ENCODE results near the gene FDX2. TPM values are rescaled to one million over a fixed set of nuclear protein-coding genes. Genes with fewer than 3 reads are reported as not detected.

Gene FDX2
- total and polyA plus RNA-seq, 2 donors (not counting 1 experiment from before 2014, with no cell fraction given): 13.9 to 21.5 TPM

DNA sequence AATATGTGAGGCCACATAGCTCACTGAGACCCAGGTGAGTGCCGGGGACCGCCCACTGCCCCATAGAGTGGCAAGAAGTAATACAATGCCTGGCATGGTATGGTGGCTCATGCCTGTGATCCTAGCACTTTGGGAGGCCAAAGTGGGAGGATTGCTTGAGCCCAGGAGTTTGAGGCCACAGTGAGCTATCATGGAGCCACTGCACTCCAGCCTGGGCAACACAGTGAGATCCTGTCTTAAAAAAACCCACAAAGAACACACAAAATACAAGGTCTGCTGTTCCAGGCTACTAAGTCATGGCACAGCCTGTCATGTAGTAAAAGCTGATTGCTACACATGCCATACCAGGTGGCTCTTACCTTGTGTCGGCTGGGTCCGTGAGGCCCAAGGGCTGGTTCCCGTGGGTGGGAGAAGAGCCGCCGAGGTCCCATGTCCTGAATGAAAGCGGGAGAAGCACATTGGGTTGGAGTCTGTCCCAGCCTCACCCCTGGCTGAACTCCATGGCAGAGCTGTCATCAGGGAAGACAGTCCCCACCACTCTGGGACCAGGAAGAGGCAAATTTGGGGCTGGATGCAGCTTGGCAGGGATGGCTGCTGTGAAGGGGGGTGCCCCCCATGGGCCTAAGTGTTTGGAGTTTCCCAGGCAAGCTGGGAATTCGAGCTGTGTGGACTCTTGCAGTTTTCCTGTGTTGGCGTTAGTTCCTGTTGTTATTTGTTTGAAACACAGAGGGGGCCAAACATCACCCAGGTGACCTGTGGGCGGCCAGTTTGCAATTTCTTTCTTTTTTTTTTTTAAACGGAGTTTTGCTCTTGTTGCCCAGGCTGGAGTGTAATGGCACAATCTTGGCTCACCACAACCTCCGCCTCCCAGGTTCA, 3.2 kb upstream of the FDX2 start:
- DNase-seq: no peak
- peaks cover 22% of the 10 kb centered on the region for H4K20me1 ChIP-seq (ENCODE audit: control insufficient read depth, insufficient read depth, low read length, poor library complexity, severe bottlenecking)
- H3K36me3 ChIP-seq (replicated peaks in 1 of 2; ENCODE audit: control extremely low read depth in 1 of 2, control insufficient read depth in 1 of 2, extremely low read depth in 1 of 2, insufficient read depth in 2 of 2, low read length in 1 of 2): peaks cover 0 to 46% of the 10 kb centered on the region in 2 experiments
- H3K4me1 ChIP-seq (ENCODE audit: control insufficient read depth in 2 of 2, insufficient read depth in 2 of 2, low read length in 2 of 2): peaks cover 6 to 20% of the 10 kb centered on the region in 2 donors
- ChIA-PET CTCF (no interaction called here), POLR2A (interaction anchor here (0.5 to 0.6 kb wide), 3 partner anchors 15 to 91 kb away, joined by 3 to 5 read pairs (median 3); no protein-coding TSS in a partner anchor)
- H3K79me2 ChIP-seq (ENCODE audit: control insufficient read depth, insufficient read depth, low read length): peaks cover 10% of the 10 kb centered on the region
- H3K9ac ChIP-seq (ENCODE audit: low read length): no peak overlapping the region
- no peaks in the 10 kb centered on the region for H3K27me3 Mint-ChIP-seq
- no peak for ATAC-seq (ENCODE audit: low read depth)
- H3K9me3 Mint-ChIP-seq (ENCODE audit: insufficient read depth): no peaks in the 10 kb centered on the region
- no peak overlapping the region for H3K27ac ChIP-seq (ENCODE audit: low read length in 2 of 2)
- H3K9me3 ChIP-seq (ENCODE audit: control extremely low read depth in 1 of 3, control insufficient read depth in 2 of 3, insufficient read depth in 1 of 3, low read length in 2 of 3): no peaks in the 10 kb centered on the region
- peaks cover 14% of the 10 kb centered on the region for H3K4me1 Mint-ChIP-seq
- H3K27ac Mint-ChIP-seq: no peak overlapping the region
- no peak overlapping the region for H3K4me2 ChIP-seq (replicated peaks; ENCODE audit: low read depth, low read length, poor library complexity, severe bottlenecking)
- no peak overlapping the region for H3K4me3 Mint-ChIP-seq
- TF ChIP-seq, protein P1, sequence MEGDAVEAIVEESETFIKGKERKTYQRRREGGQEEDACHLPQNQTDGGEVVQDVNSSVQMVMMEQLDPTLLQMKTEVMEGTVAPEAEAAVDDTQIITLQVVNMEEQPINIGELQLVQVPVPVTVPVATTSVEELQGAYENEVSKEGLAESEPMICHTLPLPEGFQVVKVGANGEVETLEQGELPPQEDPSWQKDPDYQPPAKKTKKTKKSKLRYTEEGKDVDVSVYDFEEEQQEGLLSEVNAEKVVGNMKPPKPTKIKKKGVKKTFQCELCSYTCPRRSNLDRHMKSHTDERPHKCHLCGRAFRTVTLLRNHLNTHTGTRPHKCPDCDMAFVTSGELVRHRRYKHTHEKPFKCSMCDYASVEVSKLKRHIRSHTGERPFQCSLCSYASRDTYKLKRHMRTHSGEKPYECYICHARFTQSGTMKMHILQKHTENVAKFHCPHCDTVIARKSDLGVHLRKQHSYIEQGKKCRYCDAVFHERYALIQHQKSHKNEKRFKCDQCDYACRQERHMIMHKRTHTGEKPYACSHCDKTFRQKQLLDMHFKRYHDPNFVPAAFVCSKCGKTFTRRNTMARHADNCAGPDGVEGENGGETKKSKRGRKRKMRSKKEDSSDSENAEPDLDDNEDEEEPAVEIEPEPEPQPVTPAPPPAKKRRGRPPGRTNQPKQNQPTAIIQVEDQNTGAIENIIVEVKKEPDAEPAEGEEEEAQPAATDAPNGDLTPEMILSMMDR (IDR thresholded peaks at IDR 0.05): no peak
- TF ChIP-seq EZH2 (IDR thresholded peaks at IDR 0.05; ENCODE audit: borderline replicate concordance, insufficient read depth, low read depth, low read length, poor library complexity, severe bottlenecking): no peak
- no peak overlapping the region for H2AFZ ChIP-seq (ENCODE audit: insufficient read depth, low read depth, low read length, poor library complexity, severe bottlenecking)
- 92% methylated on average over 9 of the region's 13 CpGs for WGBS (ENCODE audit: insufficient coverage)
- H3K27me3 ChIP-seq (replicated peaks in 1 of 4; ENCODE audit: control extremely low read depth in 1 of 4, control insufficient read depth in 3 of 4, insufficient read depth in 4 of 4, low read length in 3 of 4): no peaks in the 10 kb centered on the region
- H3K4me3 ChIP-seq (ENCODE audit: control extremely low read depth in 1 of 5, extremely low read depth in 1 of 5, insufficient read depth in 1 of 5, low read depth in 2 of 5, low read length in 4 of 5): no peak overlapping the region
- intact Hi-C loops (cut with micrococcal nuclease): no loop called here

DNA sequence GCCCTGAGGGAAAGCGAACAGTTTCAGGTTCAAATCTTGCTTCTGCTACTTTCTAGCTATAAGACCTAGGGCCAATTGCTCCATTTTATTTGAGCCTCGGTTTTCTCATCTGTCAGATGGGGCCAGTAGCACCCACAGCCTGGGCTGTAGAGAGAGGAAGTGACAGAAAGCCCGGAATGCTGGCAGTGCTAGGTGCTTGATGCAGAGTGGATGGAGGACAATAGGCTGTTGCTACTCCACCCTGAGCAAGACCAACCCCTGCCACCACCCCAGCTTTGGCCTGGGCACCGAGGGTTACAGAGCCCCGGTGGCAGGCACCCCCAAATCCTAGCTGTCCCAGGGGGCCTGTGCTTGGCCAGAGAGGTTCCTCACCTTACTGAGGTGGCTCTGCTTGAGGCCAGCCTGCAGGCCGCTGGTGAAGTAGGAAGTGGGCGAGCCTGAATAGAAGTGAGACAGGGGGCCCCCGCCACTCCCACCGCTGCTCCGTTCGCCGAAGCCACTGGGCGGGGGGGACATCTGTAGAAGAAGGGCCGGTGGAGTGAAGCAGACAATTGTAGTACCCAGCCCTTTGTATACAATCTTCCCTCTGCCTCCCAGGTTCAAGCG, 2.1 kb upstream of the FDX2 start:
- no peaks in the 10 kb centered on the region for H3K9me3 Mint-ChIP-seq (ENCODE audit: insufficient read depth)
- ChIA-PET POLR2A (interaction anchor here (0.6 kb wide), 1 partner anchor 16 kb away, joined by 3 read pairs; no protein-coding TSS in a partner anchor), CTCF (no interaction called here)
- H2AFZ ChIP-seq (ENCODE audit: insufficient read depth, low read depth, low read length, poor library complexity, severe bottlenecking): no peak overlapping the region
- peaks cover 3% of the 10 kb centered on the region for H3K79me2 ChIP-seq (ENCODE audit: control insufficient read depth, insufficient read depth, low read length)
- intact Hi-C loops (cut with micrococcal nuclease): no loop called here
- no peak overlapping the region for H3K4me3 ChIP-seq (ENCODE audit: control extremely low read depth in 1 of 5, extremely low read depth in 1 of 5, insufficient read depth in 1 of 5, low read depth in 2 of 5, low read length in 4 of 5)
- H3K4me1 Mint-ChIP-seq: peaks cover 14% of the 10 kb centered on the region
- DNase-seq (no peak), ATAC-seq (ENCODE audit: low read depth) (no peak)
- H3K27ac Mint-ChIP-seq: no peak overlapping the region
- H3K36me3 ChIP-seq (replicated peaks in 1 of 2; ENCODE audit: control extremely low read depth in 1 of 2, control insufficient read depth in 1 of 2, extremely low read depth in 1 of 2, insufficient read depth in 2 of 2, low read length in 1 of 2): peaks cover 0 to 39% of the 10 kb centered on the region in 2 experiments
- no peak overlapping the region for H3K27ac ChIP-seq (ENCODE audit: low read length in 2 of 2)
- no peak overlapping the region for H3K4me2 ChIP-seq (replicated peaks; ENCODE audit: low read depth, low read length, poor library complexity, severe bottlenecking)
- H3K4me3 Mint-ChIP-seq: no peak overlapping the region
- TF ChIP-seq, protein P1 (IDR thresholded peaks at IDR 0.05): no peak
- TF ChIP-seq EZH2 (IDR thresholded peaks at IDR 0.05; ENCODE audit: borderline replicate concordance, insufficient read depth, low read depth, low read length, poor library complexity, severe bottlenecking): no peak
- no peaks in the 10 kb centered on the region for H3K27me3 Mint-ChIP-seq
- 80% methylated on average over 2 of the region's 15 CpGs for WGBS (ENCODE audit: insufficient coverage)
- peaks cover 12% of the 10 kb centered on the region for H4K20me1 ChIP-seq (ENCODE audit: control insufficient read depth, insufficient read depth, low read length, poor library complexity, severe bottlenecking)
- H3K4me1 ChIP-seq (ENCODE audit: control insufficient read depth in 2 of 2, insufficient read depth in 2 of 2, low read length in 2 of 2): peaks cover 6 to 14% of the 10 kb centered on the region in 2 donors
- H3K9ac ChIP-seq (ENCODE audit: low read length): no peak overlapping the region
- no peaks in the 10 kb centered on the region for H3K27me3 ChIP-seq (replicated peaks in 1 of 4; ENCODE audit: control extremely low read depth in 1 of 4, control insufficient read depth in 3 of 4, insufficient read depth in 4 of 4, low read length in 3 of 4)
- H3K9me3 ChIP-seq (ENCODE audit: control extremely low read depth in 1 of 3, control insufficient read depth in 2 of 3, insufficient read depth in 1 of 3, low read length in 2 of 3): no peaks in the 10 kb centered on the region

Measured in B cell (primary cell).